GM19193 (cell line): ENCODE measurements around the gene DAG1.

Source experiments
- POLR2A ChIP-seq: IDR thresholded peaks from 4 replicates; pipeline ENCODE4 v1.6.1; 2011; ENCODE audit not compliant: insufficient read depth, insufficient read length; ENCODE audit errors: extremely low read depth

DAG1 gene

DNA sequence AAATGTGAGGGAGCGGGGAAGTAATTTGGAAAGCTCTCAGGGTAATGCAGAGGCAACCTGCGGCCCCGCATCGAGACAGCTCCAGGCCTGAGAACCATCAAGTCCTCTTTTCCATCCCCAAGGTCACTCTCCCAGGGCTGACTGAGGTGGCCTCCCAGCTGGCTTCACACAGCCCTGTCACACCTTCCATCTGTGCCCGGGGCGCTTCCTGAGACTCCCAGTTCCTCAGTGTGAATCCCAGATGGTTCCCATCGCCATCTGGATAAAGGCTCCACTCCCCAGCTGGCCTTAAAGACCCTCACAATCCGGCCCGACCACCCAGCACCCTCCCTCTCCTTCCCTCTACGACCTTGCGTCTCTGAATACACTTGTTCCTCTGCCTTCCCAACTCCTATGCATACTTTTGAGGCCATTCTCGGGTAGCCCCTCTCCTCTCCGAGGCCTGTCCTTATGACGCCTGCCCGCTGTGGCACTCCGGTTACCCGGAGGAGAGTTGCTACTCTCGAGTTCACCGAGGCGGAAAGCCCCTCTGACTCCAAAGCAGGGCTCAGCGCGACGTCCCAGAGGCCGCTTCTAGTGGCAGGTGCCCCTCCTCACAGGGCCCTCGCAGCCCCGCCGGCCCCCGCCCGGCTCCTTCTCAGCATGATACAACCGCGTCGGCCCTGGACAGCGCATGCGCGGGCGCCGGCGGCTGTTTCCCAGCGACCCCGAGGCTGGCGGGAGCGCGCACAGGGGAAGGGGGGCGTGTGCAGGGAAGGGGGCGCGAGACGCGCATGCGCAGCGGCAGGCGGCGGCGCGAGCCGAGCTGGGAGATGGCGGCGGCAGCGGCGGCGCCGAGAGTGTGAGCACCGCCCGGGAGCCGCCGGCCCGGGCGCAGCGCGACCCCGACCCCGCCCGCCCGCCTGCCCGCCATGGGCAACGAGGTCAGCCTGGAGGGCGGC is 83.9 kb downstream of the DAG1 start, which contains the start of gene BSN:
Gene BSN (plus strand): TSS at position 786 of the 941 bp plus-strand sequence. CDS start 126 bp downstream, at position 912.
- peak; percentile 23 for TF ChIP-seq POLR2A

DNA sequence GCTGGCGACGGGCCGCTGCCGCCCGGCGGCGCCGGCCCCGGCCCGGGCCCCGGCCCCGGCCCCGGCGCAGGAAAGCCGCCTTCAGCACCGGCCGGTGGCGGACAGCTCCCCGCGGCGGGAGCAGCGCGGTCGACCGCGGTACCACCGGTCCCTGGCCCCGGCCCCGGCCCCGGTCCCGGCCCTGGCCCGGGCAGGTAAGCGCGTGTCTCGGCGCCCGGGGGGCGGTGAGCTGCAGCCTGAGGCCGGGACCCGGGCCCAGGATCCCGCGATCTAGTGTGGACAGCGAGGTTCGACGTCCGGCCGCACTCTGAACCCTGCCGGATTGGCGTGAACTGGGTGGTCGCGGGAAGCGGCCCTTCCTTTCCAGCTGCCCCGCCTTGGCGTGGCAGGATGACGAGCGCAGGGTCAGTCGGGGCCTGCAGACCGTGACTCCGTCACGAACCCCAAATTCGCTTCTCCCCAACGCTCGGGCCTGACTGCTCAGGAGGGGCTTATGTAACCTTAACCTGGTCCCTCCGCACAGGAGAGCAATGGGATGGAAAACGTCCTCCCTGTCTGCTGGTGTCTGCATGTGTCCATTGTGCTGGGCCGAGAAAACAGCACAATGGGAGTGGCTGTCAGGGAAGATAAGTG is 84.7 kb downstream of the DAG1 start:
- no peak for TF ChIP-seq POLR2A

DNA sequence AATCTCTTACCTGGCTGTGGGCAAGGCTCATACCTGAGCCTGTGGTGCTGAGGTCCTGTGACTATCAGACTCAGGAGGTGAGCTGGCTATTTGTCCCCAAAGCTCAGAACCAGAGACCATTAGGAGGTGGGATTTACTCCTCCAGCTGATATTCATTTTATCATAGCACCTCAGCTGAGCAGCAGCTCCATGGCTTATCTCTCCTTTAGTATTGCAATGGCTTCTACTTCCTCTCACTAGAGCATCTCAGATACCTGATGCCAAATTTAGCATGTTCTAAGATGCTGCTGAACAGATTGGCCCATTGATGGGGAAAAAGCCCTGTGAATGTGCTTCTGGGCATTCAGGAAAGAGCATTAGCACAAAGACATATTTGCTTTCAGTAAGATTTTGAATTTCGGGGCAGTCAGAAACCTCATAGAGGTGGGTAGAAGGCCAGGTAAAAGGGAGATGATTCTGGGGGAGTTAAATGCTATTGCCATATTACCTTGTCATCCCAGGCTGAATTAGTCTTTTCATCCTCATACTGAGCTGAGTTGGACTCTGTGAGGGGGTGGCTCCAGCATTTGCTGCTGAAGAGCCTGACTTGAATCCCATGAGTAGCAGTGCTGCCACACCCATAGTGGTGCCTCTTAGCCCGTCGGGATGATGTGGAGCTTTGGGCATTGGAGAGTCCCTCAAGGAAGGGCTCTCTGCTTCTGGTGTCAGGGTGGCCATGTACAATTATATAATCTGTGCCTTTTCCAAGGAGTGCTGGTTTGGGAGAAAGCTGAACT is 86.6 kb downstream of the DAG1 start:
- TF ChIP-seq POLR2A, result no peak

DNA sequence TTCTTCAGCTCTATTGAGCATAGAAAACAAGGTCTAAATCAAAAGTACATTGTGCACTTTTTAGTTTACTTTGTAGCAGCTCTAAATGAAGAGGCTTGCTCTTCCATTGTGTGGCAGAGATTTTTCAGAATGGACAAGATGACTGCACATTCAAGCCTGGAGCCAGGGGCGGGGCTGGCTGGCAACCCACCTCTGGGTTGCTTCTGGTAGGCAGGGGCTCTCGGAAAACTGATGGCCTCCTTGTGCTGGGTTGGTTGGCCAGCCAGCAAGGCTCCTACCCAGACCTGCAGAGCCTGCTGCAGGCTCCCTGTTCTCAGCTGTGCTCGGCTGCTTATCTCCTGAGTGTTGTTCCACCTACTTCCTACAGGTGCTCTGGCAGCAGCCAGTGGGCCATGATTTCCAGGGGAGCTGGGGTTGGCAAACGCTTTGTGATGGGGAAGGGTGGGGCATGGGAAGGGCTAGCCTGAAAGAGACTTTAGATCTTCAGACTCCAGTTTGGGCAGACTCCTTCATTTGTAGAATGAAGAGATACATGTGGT is 93.0 kb downstream of the DAG1 start:
- TF ChIP-seq POLR2A, result no peak

DNA sequence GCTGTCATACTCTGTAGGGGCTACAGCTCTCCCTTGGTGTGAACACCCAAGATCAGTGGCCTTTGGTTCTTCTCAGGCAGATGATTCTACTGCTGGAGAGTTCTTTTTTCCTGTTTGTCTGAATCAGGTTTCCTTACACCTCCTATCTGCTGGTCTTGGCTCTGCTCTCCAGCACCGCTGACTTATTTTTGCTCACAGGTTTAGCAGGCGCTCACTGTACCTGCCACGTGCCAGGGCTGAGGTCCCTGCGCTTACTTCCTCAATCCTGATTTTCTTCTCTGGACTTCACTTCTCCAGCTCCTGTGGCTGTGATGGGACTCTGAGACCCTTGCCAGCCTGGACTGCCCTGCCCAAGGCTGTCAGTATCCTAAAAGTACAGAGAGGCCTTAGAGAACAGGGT is 93.7 kb downstream of the DAG1 start:
- TF ChIP-seq POLR2A, result no peak

DNA sequence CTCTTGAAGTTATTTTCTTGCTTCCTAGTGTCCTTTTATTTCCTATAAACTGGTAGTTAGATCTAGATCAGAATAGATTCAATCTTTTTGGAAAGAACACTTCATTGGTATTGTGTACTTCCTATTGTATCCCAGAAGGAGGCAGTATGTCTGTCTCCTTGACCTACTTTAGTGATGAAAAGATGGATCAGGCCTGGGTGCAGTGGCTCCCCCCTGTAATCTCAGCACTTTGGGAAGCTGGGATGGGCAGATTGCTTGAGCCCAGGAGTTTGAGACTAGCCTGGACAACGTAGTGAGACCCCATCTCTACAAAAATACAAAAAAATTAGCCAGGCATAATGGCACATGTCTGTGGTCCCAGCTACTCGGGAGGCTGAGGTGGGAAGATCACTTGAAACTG is 96.2 kb downstream of the DAG1 start:
- no peak for TF ChIP-seq POLR2A

DNA sequence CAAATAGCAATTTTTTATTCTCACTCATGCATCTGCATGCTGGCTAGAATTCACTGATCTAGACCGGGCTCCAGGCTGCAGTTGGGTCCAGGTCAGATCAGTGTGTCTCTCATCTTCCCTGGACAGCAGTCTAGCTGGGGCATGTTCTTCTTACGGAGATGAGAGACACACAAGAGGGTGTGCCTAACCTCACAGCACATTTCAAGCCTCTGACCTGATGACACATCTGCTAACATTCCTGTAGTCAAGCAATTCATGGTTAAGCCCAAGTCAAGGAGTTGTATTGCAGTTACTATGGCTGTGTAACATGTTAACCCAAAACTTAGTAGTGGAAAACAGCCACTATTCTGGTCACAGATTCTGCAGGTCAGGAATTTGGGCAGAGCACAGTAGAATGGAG is 97.3 kb downstream of the DAG1 start:
- no peak for TF ChIP-seq POLR2A

DNA sequence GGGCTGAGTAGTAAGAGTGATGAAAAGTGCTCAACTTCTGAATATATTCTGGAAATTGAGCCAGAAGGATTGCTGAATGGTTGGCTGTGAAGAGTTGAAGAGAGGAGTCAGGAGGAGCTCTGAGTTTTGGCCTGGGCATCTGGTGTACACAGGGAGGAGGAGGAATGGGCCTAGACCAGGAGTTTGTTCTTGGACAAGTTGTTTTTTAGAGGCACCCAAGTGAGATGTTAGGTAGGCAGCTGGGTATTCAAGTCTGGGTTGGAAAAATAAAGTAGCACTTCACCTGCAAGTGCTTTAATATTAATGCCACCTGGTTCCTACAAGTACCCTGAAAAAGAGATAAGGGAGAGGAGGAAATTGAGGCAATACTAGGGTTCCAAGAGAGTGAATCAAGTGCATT is 98.9 kb downstream of the DAG1 start:
- no peak for TF ChIP-seq POLR2A

DNA sequence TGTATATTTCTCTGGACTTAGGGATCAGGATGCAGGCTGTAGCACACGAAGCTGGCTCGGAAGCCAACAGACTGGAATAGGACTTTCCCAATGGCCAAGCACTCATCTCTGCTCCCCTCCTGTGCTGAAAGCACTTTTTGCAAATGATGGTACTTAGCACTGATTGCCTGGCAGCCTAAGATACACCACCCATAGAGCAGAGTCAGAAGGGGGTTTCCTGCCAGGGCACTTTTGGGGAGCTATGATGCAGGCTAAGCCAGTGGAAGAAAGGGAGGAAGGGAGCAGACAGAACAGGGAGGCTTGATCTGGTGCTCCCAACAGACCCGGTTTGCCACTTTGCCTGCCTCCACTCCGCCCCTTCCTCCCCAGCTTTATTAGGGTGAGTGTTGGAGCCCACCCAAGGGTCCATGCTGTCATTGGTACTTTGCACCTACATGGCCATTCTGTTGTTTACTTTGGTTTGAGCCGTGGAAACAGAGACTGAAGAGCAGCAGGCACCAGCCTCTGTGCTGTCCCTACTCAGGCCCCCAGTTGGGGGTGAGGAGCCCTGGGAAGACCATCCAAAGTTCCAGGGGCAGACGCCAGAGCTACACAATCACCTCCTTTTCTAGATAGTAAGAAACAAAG is 100.1 kb downstream of the DAG1 start:
- no peak for TF ChIP-seq POLR2A

DNA sequence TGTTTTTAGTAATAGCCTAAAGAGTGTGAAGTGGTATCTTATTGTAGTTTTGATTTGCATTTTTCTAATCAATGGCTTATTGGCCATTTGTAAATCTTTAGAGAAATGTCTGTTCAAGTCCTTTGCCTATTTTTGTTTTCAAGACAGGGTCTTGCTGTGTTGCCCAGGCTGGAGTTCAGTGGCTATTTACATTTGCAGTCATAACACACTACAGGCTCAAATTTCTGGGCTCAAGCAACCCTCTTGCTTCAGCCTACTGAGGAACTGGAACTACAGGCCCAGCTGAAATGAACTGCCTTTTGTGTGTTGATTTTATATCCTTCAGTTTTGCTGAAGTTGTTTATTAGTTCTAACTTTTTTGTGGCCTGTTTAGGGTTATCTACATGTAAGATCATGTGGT is 112.1 kb downstream of the DAG1 start:
- TF ChIP-seq POLR2A, result no peak
